Stimulated activated CD4-positive, alpha-beta T cell treated with anti-CD3 and anti-CD28 coated beads, Interleukin-4, amount 100 ng/mL, for 1 hour (primary cell): ENCODE measurements around the gene TMEM232.
"Not testable (repeated sequence)": the region's sequence is repeated elsewhere in the genome, so short reads cannot be mapped to it uniquely, and the experiment has no call there.

ENCODE experiments used
- DNase-seq: peaks from one replicate; pipeline ENCODE4 v3.0.0-alpha.2; 2020

The TMEM232 gene

GRCh38 chr5:110726249-110727024 is at the start of gene TMEM232:
TSS of gene TMEM232 (minus strand) at chr5:110726671. CDS start at chr5:110667352, 59,319 bp downstream.
- DNase-seq: peak; percentile 68

DNA sequence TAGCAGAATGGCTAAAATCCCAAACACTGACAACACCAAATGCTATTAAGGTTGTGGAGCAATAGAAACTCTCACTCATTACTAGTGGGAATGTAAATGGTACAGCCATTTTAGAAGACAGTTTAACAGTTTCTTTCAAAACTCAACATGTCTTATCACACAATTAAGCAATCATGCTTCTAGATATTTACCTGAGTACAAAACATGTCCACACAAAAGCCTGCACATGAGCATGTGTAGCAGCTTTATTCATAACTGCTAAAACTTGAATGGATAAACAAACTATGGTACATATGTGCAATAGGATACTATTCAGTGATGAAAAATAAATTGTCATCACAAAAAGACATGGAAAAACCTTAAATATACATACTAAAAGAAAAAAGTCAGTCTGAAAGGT is 43.8 kb upstream of the TMEM232 start:
- DNase-seq: no peak

- DNase-seq: no peak
Observed at GRCh38 chr5:110769000-110769681, 42.7 kb upstream of the TMEM232 start.

DNA sequence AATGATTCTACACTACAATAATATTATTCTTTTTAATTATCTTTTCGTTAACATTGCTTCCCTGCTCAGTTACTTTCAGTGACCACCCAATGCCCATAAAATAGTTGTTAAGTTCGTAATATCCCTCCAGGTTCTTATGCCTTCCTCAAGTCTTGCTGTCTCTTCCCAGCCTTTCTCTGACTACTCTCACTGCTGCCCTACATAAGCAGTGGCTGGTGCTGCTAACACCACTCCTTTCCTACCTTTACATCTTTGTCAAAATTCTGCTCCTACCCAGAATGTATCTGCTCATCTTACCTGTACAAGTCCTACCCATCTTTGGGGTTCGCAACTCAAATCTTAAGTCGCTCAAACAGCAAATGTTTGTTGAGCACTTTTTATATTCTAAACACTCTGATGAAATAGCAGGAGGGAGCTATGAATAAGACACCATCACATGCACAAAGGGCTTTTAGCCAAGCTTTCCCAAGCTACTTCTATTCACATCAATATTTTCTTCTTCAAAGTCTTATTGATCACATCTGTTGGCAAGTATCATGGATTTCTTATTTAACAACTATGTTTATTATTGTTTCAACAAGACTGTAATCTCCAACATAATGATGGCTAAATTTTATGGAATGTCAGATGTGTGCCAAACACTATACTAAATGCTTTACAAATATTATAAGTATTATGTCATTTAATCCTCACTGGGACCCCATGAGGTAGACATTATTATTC is 41.8 kb upstream of the TMEM232 start:
- DNase-seq: no peak

DNA sequence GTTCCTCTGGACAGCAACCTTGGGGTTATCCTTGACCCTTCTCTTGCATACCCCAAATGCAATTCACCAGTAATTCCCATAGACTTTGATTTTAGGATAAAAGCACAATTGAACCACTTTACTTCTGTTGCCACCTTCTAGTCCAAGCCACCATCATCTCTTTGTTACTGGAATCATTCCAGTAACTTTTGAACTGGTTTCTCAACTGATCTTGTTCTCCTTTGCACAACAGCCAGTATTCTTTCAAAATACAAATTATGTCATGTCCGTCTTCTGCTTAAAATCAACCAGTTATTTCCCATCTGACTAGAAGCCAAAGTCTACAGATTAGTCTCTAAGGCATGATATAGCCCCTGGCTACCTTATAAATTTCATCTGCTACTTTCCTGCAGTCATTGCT is 33.7 kb upstream of the TMEM232 start:
- DNase-seq: no peak

DNA sequence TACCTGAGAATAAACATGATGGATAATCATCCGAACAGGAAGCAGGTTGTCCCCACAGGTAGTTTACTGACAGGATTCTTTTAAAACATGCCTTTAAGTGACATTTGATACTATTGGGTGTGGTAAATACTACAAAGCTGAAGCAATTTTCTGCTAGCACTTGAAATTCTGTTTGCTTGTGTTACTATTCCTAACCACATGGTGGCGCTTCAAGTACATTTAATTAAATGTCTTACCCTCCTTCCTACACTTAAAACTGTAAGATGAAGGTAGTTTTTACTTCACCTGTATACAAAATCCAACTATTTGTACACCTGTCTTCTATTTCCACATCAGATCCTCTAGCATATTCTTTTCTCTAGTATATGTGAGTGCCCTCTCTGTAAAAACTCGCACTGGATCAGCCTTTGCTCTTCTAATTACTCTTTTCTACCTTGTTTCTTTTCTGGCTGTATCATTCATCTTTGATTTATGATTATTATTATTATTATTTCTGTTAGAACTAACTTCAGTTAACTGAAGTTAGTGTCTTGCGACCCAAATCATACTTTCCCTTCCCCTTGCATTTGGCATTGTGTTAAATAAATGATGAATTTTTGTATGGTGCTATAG is 30.8 kb upstream of the TMEM232 start:
- no peak for DNase-seq

DNA sequence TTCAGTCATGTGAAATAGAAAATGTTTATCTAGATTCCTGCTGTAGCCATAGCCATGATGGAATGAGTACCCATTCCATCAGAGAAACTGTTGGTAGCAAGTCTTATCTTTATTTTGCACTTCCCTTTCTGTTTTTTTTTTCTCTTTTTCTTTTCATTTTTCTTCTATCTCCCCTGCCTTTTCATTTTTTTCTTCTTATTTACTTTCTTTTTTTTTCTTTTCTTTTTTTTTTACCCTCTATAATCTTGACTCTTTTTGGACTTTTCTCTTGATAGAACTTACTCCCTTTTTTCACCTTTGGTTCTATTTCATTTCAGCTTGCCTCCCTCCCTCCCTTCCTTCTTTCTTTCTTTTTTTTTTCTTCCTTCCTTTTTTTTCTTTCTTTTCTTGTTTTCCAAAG is 27.7 kb upstream of the TMEM232 start:
- no peak for DNase-seq

GRCh38 chr5:110753600-110753999 is 27.1 kb upstream of the TMEM232 start:
- DNase-seq: no peak

DNA sequence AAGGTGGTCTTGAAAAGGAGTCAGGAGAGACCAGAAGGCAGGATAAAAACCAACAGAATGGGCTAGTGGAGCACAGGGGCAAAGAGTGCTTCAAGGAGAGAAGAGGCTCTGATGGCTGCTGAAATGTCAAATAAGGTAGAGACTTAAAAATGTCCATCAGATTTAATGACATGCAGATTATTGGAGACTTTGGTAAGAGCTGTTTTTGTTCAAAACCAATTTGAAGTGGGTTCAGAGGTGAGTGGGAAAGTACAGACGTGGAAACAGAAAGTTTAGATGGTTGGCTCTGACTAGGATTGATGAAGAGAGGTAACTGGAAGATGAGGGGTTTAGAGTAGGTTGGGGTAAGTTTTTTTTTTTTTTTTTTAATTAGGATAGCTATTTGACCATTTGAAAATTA is 26.5 kb upstream of the TMEM232 start:
- no peak for DNase-seq

GRCh38 chr5:110751902-110752762 is 25.7 kb upstream of the TMEM232 start:
- DNase-seq: no peak

DNA sequence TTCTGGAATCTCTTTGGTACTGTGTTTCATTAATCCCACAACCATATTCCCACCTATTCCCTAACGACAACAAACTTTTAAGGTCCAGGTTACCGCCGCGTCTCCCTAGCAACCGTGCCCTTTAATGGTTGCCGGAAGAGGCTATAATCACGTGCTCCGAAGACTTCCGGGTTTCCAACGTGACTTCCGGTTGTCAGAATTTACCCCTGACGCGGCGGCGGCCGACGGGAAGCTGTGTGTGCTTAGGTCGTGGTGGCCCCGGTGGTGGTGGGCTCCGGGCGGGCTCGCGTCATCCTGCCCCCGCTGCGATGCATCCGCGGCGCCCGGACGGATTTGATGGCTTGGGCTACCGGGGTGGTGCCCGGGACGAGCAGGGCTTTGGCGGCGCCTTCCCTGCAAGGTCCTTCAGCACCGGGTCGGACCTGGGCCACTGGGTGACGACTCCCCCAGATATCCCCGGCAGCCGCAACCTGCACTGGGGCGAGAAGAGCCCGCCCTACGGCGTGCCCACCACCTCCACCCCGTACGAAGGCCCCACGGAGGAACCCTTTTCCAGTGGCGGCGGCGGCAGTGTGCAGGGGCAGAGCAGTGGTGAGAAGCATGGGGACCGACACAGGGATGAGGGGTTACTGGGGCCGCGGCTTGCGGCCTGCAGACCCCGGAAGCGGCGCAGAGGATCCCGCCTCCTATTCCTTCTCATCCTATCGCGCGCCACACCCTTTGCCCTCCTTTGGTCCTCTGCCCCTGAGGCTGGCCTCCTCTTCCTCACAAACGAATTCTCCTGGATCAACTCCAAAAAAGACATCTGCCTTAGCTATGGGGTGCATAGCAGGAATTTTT is 12.6 kb upstream of the TMEM232 start, which contains the start of gene SLC25A46:
Gene SLC25A46, plus strand, starts transcription at position 196 of the 840 bp plus-strand sequence. Its CDS starts 113 bp downstream, at position 309.
- peak; percentile 81 for DNase-seq

- DNase-seq: no peak
Observed at GRCh38 chr5:110738503-110738811, 12.0 kb upstream of the TMEM232 start.

GRCh38 chr5:110736753-110737152 is 10.3 kb upstream of the TMEM232 start:
- no peak for DNase-seq

DNA sequence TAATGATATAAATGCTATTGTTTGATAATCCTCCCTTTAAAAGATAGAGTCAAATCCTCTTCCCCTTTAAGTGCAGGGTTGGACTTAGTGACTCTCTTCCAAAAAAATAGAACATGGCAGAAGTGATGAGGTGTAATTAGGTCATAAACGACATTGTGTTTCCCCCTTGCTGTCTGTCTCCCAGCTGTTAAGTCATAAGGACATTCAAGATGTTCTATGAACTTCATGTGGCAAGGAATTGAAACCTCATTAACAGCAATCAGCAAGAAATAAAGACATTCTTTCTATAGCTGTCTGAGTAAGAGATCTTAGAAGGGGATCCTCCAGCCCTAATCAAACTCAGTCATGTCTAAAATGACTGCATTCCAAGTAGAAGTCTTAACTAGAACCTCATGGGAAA is 9.1 kb upstream of the TMEM232 start:
- no peak for DNase-seq

DNA sequence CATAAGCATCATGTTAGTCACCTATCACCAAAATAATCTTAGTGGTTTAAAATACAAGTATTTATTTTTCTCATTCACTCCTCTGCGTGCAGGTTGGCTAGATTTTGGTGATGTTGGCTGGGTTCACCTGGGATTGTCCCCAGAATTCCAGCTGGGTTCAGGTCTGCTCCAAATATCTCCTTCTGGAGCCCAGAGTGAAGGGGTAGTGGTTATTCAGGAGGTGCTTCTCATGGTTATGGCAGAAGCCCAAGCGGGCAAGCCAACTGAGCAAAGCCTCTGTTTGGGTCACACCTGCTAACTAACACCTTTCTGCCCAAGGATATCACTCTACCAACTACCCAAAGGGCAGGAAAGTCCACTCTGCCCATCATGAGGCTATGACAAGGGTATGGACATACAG is 7.6 kb upstream of the TMEM232 start:
- no peak for DNase-seq

DNA sequence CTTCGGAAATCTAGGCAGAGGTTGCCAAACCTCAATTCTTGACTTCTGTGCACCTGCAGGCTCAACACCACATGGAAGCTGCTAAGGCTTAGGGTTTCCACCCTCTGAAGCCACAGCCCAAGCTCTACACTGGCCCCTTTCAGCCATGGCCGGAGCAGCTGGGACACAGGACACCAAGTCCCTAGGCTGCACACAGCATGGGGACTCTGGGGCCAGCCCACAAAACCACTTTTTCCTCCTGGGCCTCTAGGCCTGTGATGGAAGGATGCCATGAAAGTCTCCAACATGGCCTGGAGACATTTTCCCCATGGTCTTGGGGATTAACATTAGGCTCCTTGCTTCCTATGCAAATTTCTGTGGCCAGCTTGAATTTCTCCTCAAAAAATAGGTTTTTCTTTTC is 5.0 kb upstream of the TMEM232 start:
- DNase-seq: not testable (repeated sequence)

- DNase-seq: no peak
Observed at GRCh38 chr5:110727025-110727314, 499 bp upstream of the TMEM232 start.

DNA sequence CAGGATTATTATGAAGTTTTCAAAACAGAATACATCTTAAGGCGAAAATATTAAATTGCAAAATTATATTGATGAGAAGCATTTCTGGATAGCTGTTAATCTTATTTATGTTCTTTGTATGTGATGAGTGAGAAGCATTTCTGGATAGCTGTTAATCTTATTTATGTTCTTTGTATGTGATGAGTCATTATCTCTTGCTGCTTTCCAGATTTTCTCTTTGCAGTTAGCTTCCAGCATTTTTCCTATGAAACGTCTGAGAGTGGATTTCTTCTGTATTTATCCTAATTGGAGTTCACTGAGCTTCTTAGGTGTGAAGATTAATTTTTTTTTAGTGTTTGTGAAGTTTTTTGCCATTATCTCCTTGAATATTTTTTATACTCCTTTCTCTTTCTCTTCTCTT is 8.2 kb downstream of the TMEM232 start:
- no peak for DNase-seq

DNA sequence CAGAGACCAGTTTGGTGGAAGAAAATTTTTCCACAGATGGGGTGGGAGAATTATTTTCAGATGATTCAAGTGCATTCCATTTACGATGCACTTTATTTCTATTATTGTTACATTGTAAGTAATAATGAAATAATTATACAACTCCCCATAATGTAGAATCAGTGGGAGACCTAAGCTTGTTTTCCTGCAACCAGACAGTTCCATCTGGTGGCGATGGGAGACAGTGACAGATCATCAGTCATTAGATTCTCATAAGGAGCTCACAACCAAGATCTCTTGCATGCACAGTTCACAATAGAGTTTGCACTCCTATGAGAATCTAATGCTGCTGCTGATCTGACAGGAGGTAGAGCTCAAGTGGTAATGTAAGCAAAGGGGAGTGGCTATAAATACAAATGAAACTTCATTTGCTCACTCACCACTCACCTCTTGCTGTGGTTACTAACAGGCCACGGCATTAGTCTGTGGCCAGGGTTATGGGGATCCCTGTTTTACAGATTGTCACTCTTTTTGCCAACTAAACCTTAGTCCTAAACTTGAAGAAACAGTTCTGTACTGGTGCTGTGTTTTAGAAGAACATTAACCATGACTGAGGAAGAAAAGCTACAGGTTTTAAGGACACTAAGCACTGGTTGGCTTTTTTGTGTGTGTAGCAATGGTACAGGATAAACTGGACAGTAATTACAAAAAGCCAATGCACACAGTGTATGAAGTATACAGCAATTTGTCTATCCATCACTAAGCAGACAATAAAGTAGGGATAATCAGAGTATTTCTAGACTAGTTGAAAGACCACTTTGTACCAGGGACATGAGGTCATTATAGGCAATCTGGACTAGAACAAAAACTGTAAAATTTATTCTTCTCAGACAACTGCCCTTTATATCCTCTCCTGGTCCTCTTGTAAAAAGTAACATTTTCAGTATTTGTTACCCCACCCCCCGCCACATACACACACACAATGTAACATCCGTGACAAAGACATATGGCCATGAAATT is 9.9 kb downstream of the TMEM232 start:
- no peak for DNase-seq

- DNase-seq: no peak
Observed at GRCh38 chr5:110707260-110707844, 19.1 kb downstream of the TMEM232 start.
